Stomach (tissue), 19 donors: Measurements from ENCODE around the gene APP. TPM values are rescaled to one million over a fixed set of nuclear protein-coding genes. Genes with fewer than 3 reads are reported as not detected.
A peak's percentile ranks its signal among the peaks of the same experiment; 100 is the strongest.

Source experiments
- DNase-seq, 2 donors: peaks; one replicate each; pipeline versions ENCODE4 v3.0.0 to v3.0.0-alpha.2; 2013 to 2019
- H3K27ac ChIP-seq, 5 donors: fragments of 200-600 bp in 4 of 5; sonication (generic) in 4 of 5; one replicate each; pipeline ENCODE4 v1.5.1; 2013 to 2019; ENCODE audit warnings: mild to moderate bottlenecking in 1 of 5, moderate library complexity in 1 of 5
- H3K27me3 ChIP-seq, 3 donors: fragments of 200-600 bp; sonication (generic); one replicate each; pipeline ENCODE4 v1.5.1; 2017 to 2019; ENCODE audit warnings: mixed run types in 1 of 3
- H3K36me3 ChIP-seq, 4 donors: fragments of 200-600 bp; sonication (generic); 1 replicate in 3 of 4; 2 replicates in 1 of 4; pipeline ENCODE4 v1.5.1; 2016 to 2019
- H3K4me1 ChIP-seq, 4 donors: fragments of 200-600 bp; sonication (generic); one replicate each; pipeline ENCODE4 v1.5.1; 2016 to 2019
- H3K4me3 ChIP-seq, 4 donors: fragments of 200-600 bp; sonication (generic) in 3 of 4; one replicate each; pipeline ENCODE4 v1.5.1; 2016 to 2019; ENCODE audit warnings: mild to moderate bottlenecking in 1 of 4
- H3K9me3 ChIP-seq, 4 donors: fragments of 200-600 bp; sonication (generic); one replicate each; pipeline ENCODE4 v1.5.1; 2016 to 2019
- CTCF ChIP-seq, 7 experiments: fragments of 450-650 bp in 4 of 7; fragments of 200-600 bp in 3 of 7; sonication (generic) in 3 of 7; IDR thresholded peaks; one replicate each; pipeline ENCODE4 v1.5.1; 2016 to 2019; ENCODE audit warnings: antibody characterized with exemption in 7 of 7, control low read depth in 2 of 7, mild to moderate bottlenecking in 1 of 7
- EP300 ChIP-seq: sonication (generic); formaldehyde crosslinking; IDR thresholded peaks from one replicate; pipeline ENCODE4 v1.6.1; 2017; ENCODE audit warnings: antibody characterized with exemption
- POLR2A ChIP-seq, 4 donors: fragments of 450-650 bp; IDR thresholded peaks; one replicate each; pipeline ENCODE4 v1.6.1; 2016; ENCODE audit warnings: antibody characterized with exemption in 4 of 4, control low read depth in 2 of 4, mild to moderate bottlenecking in 1 of 4, moderate library complexity in 1 of 4
- POLR2AphosphoS5 ChIP-seq, 3 donors: sonication (generic); formaldehyde crosslinking; IDR thresholded peaks; one replicate each; pipeline ENCODE4 v1.6.1; 2016; ENCODE audit warnings: antibody characterized with exemption in 3 of 3
- WGBS, 5 donors: extraction: QIAGEN DNeasy Blood & Tissue Kit in 3 of 5; methylation state at CpG; one replicate each; pipeline versions ENCODE4 v1.1.5 to v1.1.7; 2013 to 2018; 5-methylcytosine and 5-hydroxymethylcytosine counted together
- intact Hi-C: fragments of 100-400 bp; cut with DNase I; formaldehyde crosslinking; loops from one replicate; pipeline ENCODE4 v1.15.1; 2023; ENCODE audit warnings: low total_unique reads
- long read RNA-seq, 10 donors: transcript quantifications; one replicate each; lab custom pipeline, GENCODE V29; 2026
- polyA plus RNA-seq, 3 donors: library from polyadenylated mRNA; stranded (reverse); fragments of 200-250 nt; gene quantifications; one replicate each; pipeline ENCODE4 v1.2.3, GENCODE V29; 2013
- total RNA-seq, 5 donors: library from RNA; depleted of rRNA; stranded (reverse); fragments of >200 nt; gene quantifications; one replicate each; pipeline versions ENCODE4 v1.1.0 to v1.2.3, GENCODE V29; 2014 to 2016
- donor health status: healthy with polysubstance abuse.
- donor health status: Bipolar disorder and iron deficiency.
- donor health status: healthy.

Gene APP
- 100 to 1,000 TPM; 190 to 408 (median 266) TPM for total RNA-seq
- polyA plus RNA-seq = 10 to 100 TPM; 41.2 to 84.1 (median 74.2) TPM
- long read RNA-seq, donor 1, transcript APP-201 (18 exons, 3,467 nt) = minor isoform, 11 of 52 reads
- long read RNA-seq, donor 1, transcript APP-204 (17 exons, 3,543 nt) = major isoform, 12 of 52 reads
- long read RNA-seq, donor 1, transcript APP-202 (16 exons, 3,355 nt) = minor isoform, 5 of 52 reads
- long read RNA-seq, donor 1, partial matches to known transcripts = 20 of 52 reads
- long read RNA-seq, donor 1, other reads (novel, unspliced or antisense) = 0 of 52 reads
- long read RNA-seq, donor 2, transcript APP-201 (18 exons, 3,467 nt) = major isoform, 26 of 53 reads
- long read RNA-seq, donor 2, transcript APP-204 (17 exons, 3,543 nt) = minor isoform, 14 of 53 reads
- long read RNA-seq, donor 2, transcript APP-202 (16 exons, 3,355 nt) = minor isoform, 7 of 53 reads
- long read RNA-seq, donor 2, partial matches to known transcripts = 5 of 53 reads
- long read RNA-seq, donor 2, other reads (novel, unspliced or antisense) = 0 of 53 reads
- long read RNA-seq, donor 3, transcript APP-201 (18 exons, 3,467 nt) = minor isoform, 13 of 33 reads
- long read RNA-seq, donor 3, transcript APP-204 (17 exons, 3,543 nt) = major isoform, 15 of 33 reads
- long read RNA-seq, donor 3, partial matches to known transcripts = 0 of 33 reads
- long read RNA-seq, donor 3, other reads (novel, unspliced or antisense) = 0 of 33 reads
- long read RNA-seq, donor 4, transcript APP-201 (18 exons, 3,467 nt) = major isoform, 5 of 9 reads
- long read RNA-seq, donor 4, partial matches to known transcripts = 0 of 9 reads
- long read RNA-seq, donor 4, other reads (novel, unspliced or antisense) = 0 of 9 reads
- long read RNA-seq, donor 5, transcript APP-201 (18 exons, 3,467 nt) = minor isoform, 32 of 111 reads
- long read RNA-seq, donor 5, transcript APP-204 (17 exons, 3,543 nt) = major isoform, 33 of 111 reads
- long read RNA-seq, donor 5, transcript APP-202 (16 exons, 3,355 nt) = minor isoform, 7 of 111 reads
- long read RNA-seq, donor 5, partial matches to known transcripts = 33 of 111 reads
- long read RNA-seq, donor 5, other reads (novel, unspliced or antisense) = 0 of 111 reads
- long read RNA-seq, donor 6, transcript APP-202 (16 exons, 3,355 nt) = minor isoform, 10 of 195 reads
- long read RNA-seq, donor 6, transcript APP-204 (17 exons, 3,543 nt) = major isoform, 52 of 195 reads
- long read RNA-seq, donor 6, transcript APP-201 (18 exons, 3,467 nt) = minor isoform, 49 of 195 reads
- long read RNA-seq, donor 6, partial matches to known transcripts = 80 of 195 reads
- long read RNA-seq, donor 6, other reads (novel, unspliced or antisense) = 0 of 195 reads
- long read RNA-seq, donor 7, transcript APP-202 (16 exons, 3,355 nt) = minor isoform, 10 of 123 reads
- long read RNA-seq, donor 7, transcript APP-213 (3 exons, 816 nt) = minor isoform, 6 of 123 reads
- long read RNA-seq, donor 7, transcript APP-201 (18 exons, 3,467 nt) = major isoform, 44 of 123 reads
- long read RNA-seq, donor 7, transcript APP-204 (17 exons, 3,543 nt) = minor isoform, 29 of 123 reads
- long read RNA-seq, donor 7, partial matches to known transcripts = 34 of 123 reads
- long read RNA-seq, donor 7, other reads (novel, unspliced or antisense) = 0 of 123 reads
- long read RNA-seq, donor 8, transcript APP-204 (17 exons, 3,543 nt) = major isoform, 38 of 83 reads
- long read RNA-seq, donor 8, transcript APP-201 (18 exons, 3,467 nt) = minor isoform, 23 of 83 reads
- long read RNA-seq, donor 8, partial matches to known transcripts = 17 of 83 reads
- long read RNA-seq, donor 8, other reads (novel, unspliced or antisense) = 0 of 83 reads
- long read RNA-seq, donor 9, transcript APP-202 (16 exons, 3,355 nt) = major isoform, 5 of 58 reads
- long read RNA-seq, donor 9, transcript APP-204 (17 exons, 3,543 nt) = major isoform, 5 of 58 reads
- long read RNA-seq, donor 9, transcript APP-201 (18 exons, 3,467 nt) = major isoform, 5 of 58 reads
- long read RNA-seq, donor 9, partial matches to known transcripts = 41 of 58 reads
- long read RNA-seq, donor 9, other reads (novel, unspliced or antisense) = 0 of 58 reads
- long read RNA-seq, donor 10, transcript APP-201 (18 exons, 3,467 nt) = minor isoform, 9 of 29 reads
- long read RNA-seq, donor 10, transcript APP-204 (17 exons, 3,543 nt) = major isoform, 15 of 29 reads
- long read RNA-seq, donor 10, partial matches to known transcripts = 0 of 29 reads
- long read RNA-seq, donor 10, other reads (novel, unspliced or antisense) = 0 of 29 reads

- Histone ChIP-seq H3K27ac (peak within 1 kb of the TSS; percentile 77 to 92 (median 91)), H3K4me1 (peaks cover 15 to 43% (median 34%) of the 10 kb centered on the region in 4 donors), H3K36me3 (no peaks in the 10 kb centered on the region), H3K27me3 (no peaks in the 10 kb centered on the region), H3K4me3 (peak within 1 kb of the TSS; percentile 89 to 97 (median 93)), H3K9me3 (no peaks in the 10 kb centered on the region)
- intact Hi-C loops = loop anchor here (5.0 kb wide), 1 partner anchor 288 kb away; no protein-coding TSS in a partner anchor
- TF ChIP-seq CTCF (IDR thresholded peaks at IDR 0.05) (peak in 5 of 7 experiments; percentile 41 to 100 (median 96)), POLR2AphosphoS5 (IDR thresholded peaks at IDR 0.05) (peak; percentile 67 to 93 (median 93)), EP300 (no peak), POLR2A (IDR thresholded peaks at IDR 0.05) (peak in 1 of 4 donors; percentile 43)
- peak; percentile 91 to 96 for DNase-seq
- 0 to 1% (median 1%) methylated on average over 17 to 88 of the region's 88 CpGs for WGBS, 5 donors
Measured at GRCh38 chr21:26170471-26171257, at the start of gene APP. Gene APP, minus strand, starts transcription at chr21:26170770. Its CDS starts 150 bp downstream, at chr21:26170620.

- H3K4me3 ChIP-seq = no peak overlapping the region
- no peaks in the 10 kb centered on the region for H3K4me1 ChIP-seq
- intact Hi-C loops = no loop called here
- H3K36me3 ChIP-seq = no peaks in the 10 kb centered on the region
- WGBS, 5 donors = 73 to 86% (median 76%) methylated on average over 9 of the region's 9 CpGs
- H3K27me3 ChIP-seq = no peaks in the 10 kb centered on the region
- TF ChIP-seq CTCF (IDR thresholded peaks at IDR 0.05) (no peak), POLR2AphosphoS5 (IDR thresholded peaks at IDR 0.05) (no peak), POLR2A (IDR thresholded peaks at IDR 0.05) (no peak), EP300 (no peak)
- no peak for DNase-seq
- H3K9me3 ChIP-seq = no peaks in the 10 kb centered on the region
- no peak overlapping the region for H3K27ac ChIP-seq
Measured at GRCh38 chr21:26212220-26212619, 41.6 kb upstream of the APP start.

GRCh38 chr21:26210614-26211013 is 40.0 kb upstream of the APP start:
- no peaks in the 10 kb centered on the region for H3K4me1 ChIP-seq
- H3K27ac ChIP-seq = no peak overlapping the region
- no peak overlapping the region for H3K4me3 ChIP-seq
- intact Hi-C loops = no loop called here
- H3K27me3 ChIP-seq = no peaks in the 10 kb centered on the region
- TF ChIP-seq POLR2AphosphoS5 (IDR thresholded peaks at IDR 0.05) = no peak
- H3K36me3 ChIP-seq = no peaks in the 10 kb centered on the region
- no peaks in the 10 kb centered on the region for H3K9me3 ChIP-seq
- WGBS, 5 donors = 71 to 89% (median 87%) methylated on average over 3 of the region's 3 CpGs
- no peak for DNase-seq
